Measurements from ENCODE around the gene NCAM1. TPM values are rescaled to one million over a fixed set of nuclear protein-coding genes. Genes with fewer than 3 reads are reported as not detected.
"Not testable (repeated sequence)": the region's sequence is repeated elsewhere in the genome, so short reads cannot be mapped to it uniquely, and the experiment has no call there.

The NCAM1 gene
- total RNA-seq, 1 donor from 2014 or later = 3.1 TPM

- no peak for DNase-seq (ENCODE audit: low read depth)
- H3K4me3 ChIP-seq (ENCODE audit: low read depth, low read length) = no peak overlapping the region
- no peak for TF ChIP-seq CTCF (conservative IDR thresholded peaks at IDR 0.05; ENCODE audit: low read depth, low read length)
Measured at GRCh38 chr11:113296447-113297205, 335.4 kb downstream of the NCAM1 start.

- not testable (repeated sequence) for H3K4me3 ChIP-seq (ENCODE audit: low read depth, low read length); DNase-seq (ENCODE audit: low read depth)
Measured at GRCh38 chr11:113298496-113298895, 337.3 kb downstream of the NCAM1 start.

- no peak overlapping the region for H3K4me3 ChIP-seq (ENCODE audit: low read depth, low read length)
- no peak for TF ChIP-seq CTCF (conservative IDR thresholded peaks at IDR 0.05; ENCODE audit: low read depth, low read length)
- DNase-seq (ENCODE audit: low read depth) = no peak
Measured at GRCh38 chr11:113304916-113305315, 343.7 kb downstream of the NCAM1 start.

- H3K4me3 ChIP-seq (ENCODE audit: low read depth, low read length) = no peak overlapping the region
- TF ChIP-seq CTCF (conservative IDR thresholded peaks at IDR 0.05; ENCODE audit: low read depth, low read length) = peak; percentile 96
- DNase-seq (ENCODE audit: low read depth) = no peak
Measured at GRCh38 chr11:113305440-113306336, 344.5 kb downstream of the NCAM1 start.

DNA sequence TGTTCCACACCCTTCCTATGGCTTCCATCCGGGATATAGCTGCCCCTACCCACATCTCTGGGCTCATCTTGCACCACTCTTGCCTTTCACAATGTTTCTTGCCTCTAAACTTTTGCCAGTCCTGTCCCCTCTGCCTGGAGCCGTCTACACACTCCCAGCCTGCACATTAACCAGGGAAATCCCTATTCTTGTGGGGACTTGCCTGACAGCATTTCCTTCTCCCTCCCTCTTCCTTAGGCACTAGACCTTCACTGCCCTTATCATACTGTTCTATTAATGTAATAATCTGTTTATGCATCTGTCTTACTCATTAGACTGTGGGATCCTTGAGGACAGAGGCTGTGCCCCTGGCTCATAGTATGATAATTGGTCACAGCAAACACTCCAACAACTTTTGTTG lies 347.4 kb downstream of the NCAM1 start:
- TF ChIP-seq CTCF (conservative IDR thresholded peaks at IDR 0.05; ENCODE audit: low read depth, low read length) = no peak
- DNase-seq (ENCODE audit: low read depth) = no peak
- no peak overlapping the region for H3K4me3 ChIP-seq (ENCODE audit: low read depth, low read length)

DNA sequence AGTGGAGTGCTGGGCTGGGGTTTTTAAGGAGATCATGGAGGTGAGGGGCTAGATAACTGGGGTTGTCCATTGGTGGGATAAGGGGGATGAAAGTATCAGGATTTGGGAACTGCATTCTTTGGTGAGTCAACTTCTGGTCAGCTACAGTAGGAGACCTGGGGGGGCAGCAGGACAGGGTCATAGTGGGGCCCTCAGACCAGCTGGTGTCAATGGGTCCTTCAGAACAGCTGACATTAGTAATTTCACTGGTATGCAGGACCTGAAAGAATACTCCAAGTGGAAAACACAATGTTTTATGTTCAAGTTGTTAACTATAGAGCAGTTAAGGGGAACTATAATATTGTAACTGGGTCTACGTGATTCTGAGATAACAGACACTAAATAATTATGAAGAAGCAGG lies 350.3 kb downstream of the NCAM1 start:
- no peak overlapping the region for H3K4me3 ChIP-seq (ENCODE audit: low read depth, low read length)
- TF ChIP-seq CTCF (conservative IDR thresholded peaks at IDR 0.05; ENCODE audit: low read depth, low read length) = no peak
- DNase-seq (ENCODE audit: low read depth) = no peak

GRCh38 chr11:113313601-113314000 lies 352.4 kb downstream of the NCAM1 start:
- no peak for DNase-seq (ENCODE audit: low read depth)
- no peak for TF ChIP-seq CTCF (conservative IDR thresholded peaks at IDR 0.05; ENCODE audit: low read depth, low read length)
- H3K4me3 ChIP-seq (ENCODE audit: low read depth, low read length) = no peak overlapping the region
